SK-N-SH treated with all-trans-retinoic acid at 6 μM for 48 hours (cell line): ENCODE data around the gene PTRH1.
A peak's percentile ranks its signal among the peaks of the same experiment; 100 is the strongest.

Experiments used
- ATAC-seq: fragments of 200-7000 bp; cut with Tn5 transposase; 3 replicates; pipeline ENCODE4 v1.9.1; 2020; ENCODE audit warnings: mild to moderate bottlenecking, moderate library complexity
- ARNTL ChIP-seq: fragments of 450-650 bp; formaldehyde crosslinking; IDR thresholded peaks from 2 replicates; pipeline ENCODE4 v1.5.0; 2020; ENCODE audit warnings: low read depth, mild to moderate bottlenecking, moderate library complexity, borderline replicate concordance
- CSDC2 ChIP-seq: fragments of 250-450 bp; sonication (Bioruptor Pico); IDR thresholded peaks from 2 replicates; pipeline ENCODE4 v1.5.0; 2020; ENCODE audit warnings: mild to moderate bottlenecking, moderate library complexity
- CSRNP3 ChIP-seq: fragments of 250-450 bp; sonication (Bioruptor Pico); IDR thresholded peaks from 2 replicates; pipeline ENCODE4 v1.5.1; 2021; ENCODE audit warnings: mild to moderate bottlenecking, moderate library complexity
- ESRRG ChIP-seq: fragments of 250-450 bp; sonication (Bioruptor Pico); IDR thresholded peaks from 2 replicates; pipeline ENCODE4 v1.6.1; 2021; ENCODE audit warnings: mild to moderate bottlenecking
- GLIS3 ChIP-seq: fragments of 250-450 bp; sonication (Bioruptor Pico); IDR thresholded peaks from 2 replicates; pipeline ENCODE4 v1.5.0; 2020; ENCODE audit warnings: mild to moderate bottlenecking, moderate library complexity
- ISL1 ChIP-seq: fragments of 250-450 bp; sonication (Bioruptor Pico); IDR thresholded peaks from 2 replicates; pipeline ENCODE4 v2.1.2; 2022; ENCODE audit warnings: mild to moderate bottlenecking, moderate library complexity
- OSR1 ChIP-seq: fragments of 250-450 bp; sonication (Bioruptor Pico); IDR thresholded peaks from 2 replicates; pipeline ENCODE4 v1.8.0; 2022; ENCODE audit warnings: moderate library complexity, mild to moderate bottlenecking, inconsistent platforms
- PATZ1 ChIP-seq: fragments of 250-450 bp; sonication (Bioruptor Pico); IDR thresholded peaks from 2 replicates; pipeline ENCODE4 v1.8.0; 2020; ENCODE audit warnings: mild to moderate bottlenecking, moderate library complexity, borderline replicate concordance
- PPARA ChIP-seq: fragments of 250-450 bp; sonication (Bioruptor Pico); IDR thresholded peaks from 2 replicates; pipeline ENCODE4 v1.5.0; 2020; ENCODE audit warnings: mild to moderate bottlenecking, borderline replicate concordance
- RARB ChIP-seq: fragments of 250-450 bp; sonication (Bioruptor Pico); IDR thresholded peaks from 2 replicates; pipeline ENCODE4 v1.8.0; 2021; ENCODE audit warnings: mild to moderate bottlenecking, moderate library complexity
- SNAI2 ChIP-seq: fragments of 250-450 bp; sonication (Bioruptor Pico); IDR thresholded peaks from 2 replicates; pipeline ENCODE4 v1.5.0; 2020; ENCODE audit warnings: mild to moderate bottlenecking, moderate library complexity
- TCF4 ChIP-seq: fragments of 250-450 bp; sonication (Bioruptor Pico); IDR thresholded peaks from 2 replicates; pipeline ENCODE4 v1.8.0; 2021; ENCODE audit warnings: mild to moderate bottlenecking, moderate library complexity, borderline replicate concordance
- TOX ChIP-seq: fragments of 250-450 bp; sonication (Bioruptor Pico); IDR thresholded peaks from 2 replicates; pipeline ENCODE4 v1.8.0; 2021; ENCODE audit warnings: mild to moderate bottlenecking, moderate library complexity, borderline replicate concordance
- TSHZ2 ChIP-seq: fragments of 250-450 bp; sonication (Bioruptor Pico); IDR thresholded peaks from 2 replicates; pipeline ENCODE4 v1.5.0; 2020; ENCODE audit warnings: mild to moderate bottlenecking, moderate library complexity
- ZC3H10 ChIP-seq: fragments of 250-450 bp; sonication (Bioruptor Pico); IDR thresholded peaks from 2 replicates; pipeline ENCODE4 v1.5.1; 2021; ENCODE audit warnings: mild to moderate bottlenecking, moderate library complexity
- ZFP3 ChIP-seq: fragments of 250-450 bp; sonication (Bioruptor Pico); IDR thresholded peaks from 2 replicates; pipeline ENCODE4 v1.5.0; 2020; ENCODE audit warnings: mild to moderate bottlenecking, moderate library complexity
- ZFP30 ChIP-seq: fragments of 450-650 bp; formaldehyde crosslinking; IDR thresholded peaks from 2 replicates; pipeline ENCODE4 v1.5.0; 2022; ENCODE audit warnings: mild to moderate bottlenecking, moderate library complexity
- ZNF565 ChIP-seq: fragments of 450-650 bp; formaldehyde crosslinking; conservative IDR thresholded peaks from 2 replicates; pipeline ENCODE4 v1.5.0; 2020; ENCODE audit warnings: low read depth, mild to moderate bottlenecking, moderate library complexity
- ZNF70 ChIP-seq: fragments of 450-650 bp; formaldehyde crosslinking; IDR thresholded peaks from 2 replicates; pipeline ENCODE4 v1.5.0; 2020; ENCODE audit warnings: mild to moderate bottlenecking, moderate library complexity
- ZNF8 ChIP-seq: fragments of 450-650 bp; formaldehyde crosslinking; IDR thresholded peaks from 2 replicates; pipeline ENCODE4 v1.5.0; 2020; ENCODE audit warnings: mild to moderate bottlenecking, moderate library complexity
- TF ChIP-seq, protein P1 (sequence below): fragments of 250-450 bp; sonication (Bioruptor Pico); IDR thresholded peaks from 2 replicates; pipeline ENCODE4 v1.8.0; 2021; ENCODE audit warnings: low read depth, mild to moderate bottlenecking, moderate library complexity, borderline replicate concordance

PTRH1 gene

GRCh38 chr9:127686461-127687393 lies 28.7 kb downstream of the PTRH1 start:
- TF ChIP-seq OSR1 (CRISPR knock-in tag) (no peak), CSRNP3 (no peak), ZFP30 (CRISPR knock-in tag) (no peak), SNAI2 (CRISPR knock-in tag) (no peak), TSHZ2 (no peak), ZNF70 (CRISPR knock-in tag) (no peak), PPARA (no peak), ZFP3 (CRISPR knock-in tag) (no peak), TCF4 (no peak), ZNF565 (CRISPR knock-in tag) (no peak)
- TF ChIP-seq, protein P1, sequence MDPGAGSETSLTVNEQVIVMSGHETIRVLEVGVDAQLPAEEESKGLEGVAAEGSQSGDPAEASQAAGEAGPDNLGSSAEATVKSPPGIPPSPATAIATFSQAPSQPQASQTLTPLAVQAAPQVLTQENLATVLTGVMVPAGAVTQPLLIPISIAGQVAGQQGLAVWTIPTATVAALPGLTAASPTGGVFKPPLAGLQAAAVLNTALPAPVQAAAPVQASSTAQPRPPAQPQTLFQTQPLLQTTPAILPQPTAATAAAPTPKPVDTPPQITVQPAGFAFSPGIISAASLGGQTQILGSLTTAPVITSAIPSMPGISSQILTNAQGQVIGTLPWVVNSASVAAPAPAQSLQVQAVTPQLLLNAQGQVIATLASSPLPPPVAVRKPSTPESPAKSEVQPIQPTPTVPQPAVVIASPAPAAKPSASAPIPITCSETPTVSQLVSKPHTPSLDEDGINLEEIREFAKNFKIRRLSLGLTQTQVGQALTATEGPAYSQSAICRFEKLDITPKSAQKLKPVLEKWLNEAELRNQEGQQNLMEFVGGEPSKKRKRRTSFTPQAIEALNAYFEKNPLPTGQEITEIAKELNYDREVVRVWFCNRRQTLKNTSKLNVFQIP (CRISPR knock-in tag) = no peak

DNA sequence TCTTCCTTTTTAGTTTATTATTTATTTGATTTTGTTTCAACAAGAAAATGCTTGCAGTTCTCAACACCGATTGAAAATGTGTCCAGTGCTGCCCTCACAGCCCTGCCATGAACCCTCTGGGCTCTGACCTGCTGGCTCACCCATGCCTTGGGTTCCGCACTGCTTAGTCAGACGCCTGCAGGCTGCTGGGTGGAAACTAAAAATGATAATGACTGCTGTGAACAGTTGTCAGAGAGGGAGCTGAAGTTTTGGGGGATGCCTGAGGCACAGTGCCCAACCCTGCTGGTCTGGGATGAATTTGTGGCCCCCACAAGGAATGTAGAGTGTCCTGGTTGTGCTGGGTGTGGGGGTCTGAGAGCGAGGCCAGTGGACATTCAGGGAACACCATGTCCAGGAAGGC lies 30.9 kb downstream of the PTRH1 start:
- TF ChIP-seq GLIS3 (CRISPR knock-in tag) = no peak
- no peak for TF ChIP-seq ZNF8 (CRISPR knock-in tag)
- TF ChIP-seq ZNF565 (CRISPR knock-in tag) = no peak
- TF ChIP-seq SNAI2 (CRISPR knock-in tag) = no peak
- no peak for TF ChIP-seq ESRRG (CRISPR knock-in tag)
- TF ChIP-seq, protein P1 (CRISPR knock-in tag) = no peak
- TF ChIP-seq TOX (CRISPR knock-in tag) = no peak
- no peak for TF ChIP-seq TSHZ2
- TF ChIP-seq ARNTL (CRISPR knock-in tag) = no peak
- TF ChIP-seq ZFP3 (CRISPR knock-in tag) = no peak
- TF ChIP-seq ZC3H10 = no peak
- TF ChIP-seq PPARA = no peak
- no peak for TF ChIP-seq RARB (CRISPR knock-in tag)
- no peak for TF ChIP-seq PATZ1
- TF ChIP-seq ZNF70 (CRISPR knock-in tag) = no peak
- no peak for TF ChIP-seq CSDC2
- no peak for TF ChIP-seq ISL1 (CRISPR knock-in tag)
- peak; percentile 67 for ATAC-seq

More at GRCh38 chr9:127686461-127687393, 28.7 kb downstream of the PTRH1 start:
- ATAC-seq = no peak
